Right lobe of liver (tissue), 4 donors: ENCODE data around the gene RAP1A.

Source experiments
- POLR2A ChIP-seq: fragments of 450-650 bp; IDR thresholded peaks from one replicate; pipeline ENCODE4 v1.6.1; 2017; ENCODE audit warnings: antibody characterized with exemption, mild to moderate bottlenecking
- TF ChIP-seq, protein P1 (sequence below), 4 donors: fragments of 200-600 bp in 3 of 4; fragments of 450-650 bp in 1 of 4; IDR thresholded peaks; one replicate each; pipeline versions ENCODE4 v1.5.1 to v1.8.0; 2016 to 2022; ENCODE audit warnings: antibody characterized with exemption in 4 of 4, mild to moderate bottlenecking in 2 of 4
- donor health status: DM: no; HTN: no; CAD: no.
- donor health status: DM: no; HTN: no; CAD: no.
- donor health status: DM: no; HTN: yes; CAD: no.

DNA sequence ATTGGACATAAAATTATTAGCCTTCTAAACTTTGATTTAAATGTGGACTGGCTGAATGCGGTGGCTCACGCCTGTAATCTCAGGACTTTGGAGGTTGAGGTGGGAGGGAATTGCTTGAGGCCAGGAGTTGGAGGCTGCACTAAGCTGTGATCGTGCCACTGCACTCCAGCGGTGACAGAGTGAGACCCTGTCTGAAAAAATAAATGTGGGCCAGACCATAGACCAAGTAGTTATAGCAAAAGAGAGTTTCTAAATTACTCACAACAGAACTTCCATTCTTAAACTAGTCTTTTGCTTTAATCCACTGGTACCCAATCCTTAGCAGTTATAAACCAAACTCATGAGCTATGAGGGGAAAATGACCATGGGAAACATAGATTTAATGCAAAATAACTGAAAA is 35.2 kb downstream of the RAP1A start:
- TF ChIP-seq, protein P1, sequence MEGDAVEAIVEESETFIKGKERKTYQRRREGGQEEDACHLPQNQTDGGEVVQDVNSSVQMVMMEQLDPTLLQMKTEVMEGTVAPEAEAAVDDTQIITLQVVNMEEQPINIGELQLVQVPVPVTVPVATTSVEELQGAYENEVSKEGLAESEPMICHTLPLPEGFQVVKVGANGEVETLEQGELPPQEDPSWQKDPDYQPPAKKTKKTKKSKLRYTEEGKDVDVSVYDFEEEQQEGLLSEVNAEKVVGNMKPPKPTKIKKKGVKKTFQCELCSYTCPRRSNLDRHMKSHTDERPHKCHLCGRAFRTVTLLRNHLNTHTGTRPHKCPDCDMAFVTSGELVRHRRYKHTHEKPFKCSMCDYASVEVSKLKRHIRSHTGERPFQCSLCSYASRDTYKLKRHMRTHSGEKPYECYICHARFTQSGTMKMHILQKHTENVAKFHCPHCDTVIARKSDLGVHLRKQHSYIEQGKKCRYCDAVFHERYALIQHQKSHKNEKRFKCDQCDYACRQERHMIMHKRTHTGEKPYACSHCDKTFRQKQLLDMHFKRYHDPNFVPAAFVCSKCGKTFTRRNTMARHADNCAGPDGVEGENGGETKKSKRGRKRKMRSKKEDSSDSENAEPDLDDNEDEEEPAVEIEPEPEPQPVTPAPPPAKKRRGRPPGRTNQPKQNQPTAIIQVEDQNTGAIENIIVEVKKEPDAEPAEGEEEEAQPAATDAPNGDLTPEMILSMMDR (IDR thresholded peaks at IDR 0.05): no peak
- no peak for TF ChIP-seq POLR2A
